ENCODE results near the gene IL6.

DNA sequence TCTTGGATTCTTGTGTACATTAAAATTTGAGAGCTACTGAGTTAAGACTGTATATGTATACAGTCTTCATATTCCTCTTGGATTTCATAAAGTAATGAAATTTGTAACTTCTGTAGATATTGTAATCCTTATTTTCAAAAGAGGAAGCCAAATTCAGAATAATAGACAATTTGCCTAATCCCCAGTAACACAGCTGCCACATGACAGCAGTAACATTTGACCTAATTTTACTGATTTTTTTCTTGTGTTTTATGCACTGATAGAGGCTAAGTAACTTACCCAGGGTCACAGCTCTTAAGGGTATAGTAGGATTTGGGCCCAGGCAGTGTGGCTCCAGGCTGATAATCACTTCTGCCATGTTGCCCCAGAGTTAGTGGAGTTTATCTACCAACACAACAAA is 40.4 kb upstream of the IL6 start:
- TF ChIP-seq JUN (IDR thresholded peaks at IDR 0.05) (no peak), CEBPB (IDR thresholded peaks at IDR 0.05) (no peak), POLR2A (IDR thresholded peaks at IDR 0.05; ENCODE audit: low read length) (no peak), RAD21 (conservative IDR thresholded peaks at IDR 0.05 in 1 of 2, IDR thresholded peaks at IDR 0.05 in 1 of 2) (no peak), SREBF2 (IDR thresholded peaks at IDR 0.05) (no peak), KDM5A (IDR thresholded peaks at IDR 0.05) (no peak), MAZ (IDR thresholded peaks at IDR 0.05; ENCODE audit: borderline replicate concordance, low read depth, low read length) (no peak)
- TF ChIP-seq, protein P1, sequence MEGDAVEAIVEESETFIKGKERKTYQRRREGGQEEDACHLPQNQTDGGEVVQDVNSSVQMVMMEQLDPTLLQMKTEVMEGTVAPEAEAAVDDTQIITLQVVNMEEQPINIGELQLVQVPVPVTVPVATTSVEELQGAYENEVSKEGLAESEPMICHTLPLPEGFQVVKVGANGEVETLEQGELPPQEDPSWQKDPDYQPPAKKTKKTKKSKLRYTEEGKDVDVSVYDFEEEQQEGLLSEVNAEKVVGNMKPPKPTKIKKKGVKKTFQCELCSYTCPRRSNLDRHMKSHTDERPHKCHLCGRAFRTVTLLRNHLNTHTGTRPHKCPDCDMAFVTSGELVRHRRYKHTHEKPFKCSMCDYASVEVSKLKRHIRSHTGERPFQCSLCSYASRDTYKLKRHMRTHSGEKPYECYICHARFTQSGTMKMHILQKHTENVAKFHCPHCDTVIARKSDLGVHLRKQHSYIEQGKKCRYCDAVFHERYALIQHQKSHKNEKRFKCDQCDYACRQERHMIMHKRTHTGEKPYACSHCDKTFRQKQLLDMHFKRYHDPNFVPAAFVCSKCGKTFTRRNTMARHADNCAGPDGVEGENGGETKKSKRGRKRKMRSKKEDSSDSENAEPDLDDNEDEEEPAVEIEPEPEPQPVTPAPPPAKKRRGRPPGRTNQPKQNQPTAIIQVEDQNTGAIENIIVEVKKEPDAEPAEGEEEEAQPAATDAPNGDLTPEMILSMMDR (IDR thresholded peaks at IDR 0.05) = no peak
- TF ChIP-seq, protein P2, sequence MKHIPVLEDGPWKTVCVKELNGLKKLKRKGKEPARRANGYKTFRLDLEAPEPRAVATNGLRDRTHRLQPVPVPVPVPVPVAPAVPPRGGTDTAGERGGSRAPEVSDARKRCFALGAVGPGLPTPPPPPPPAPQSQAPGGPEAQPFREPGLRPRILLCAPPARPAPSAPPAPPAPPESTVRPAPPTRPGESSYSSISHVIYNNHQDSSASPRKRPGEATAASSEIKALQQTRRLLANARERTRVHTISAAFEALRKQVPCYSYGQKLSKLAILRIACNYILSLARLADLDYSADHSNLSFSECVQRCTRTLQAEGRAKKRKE (CRISPR knock-in tag; IDR thresholded peaks at IDR 0.05; ENCODE audit: low read depth) = no peak
- TF ChIP-seq, protein P3, sequence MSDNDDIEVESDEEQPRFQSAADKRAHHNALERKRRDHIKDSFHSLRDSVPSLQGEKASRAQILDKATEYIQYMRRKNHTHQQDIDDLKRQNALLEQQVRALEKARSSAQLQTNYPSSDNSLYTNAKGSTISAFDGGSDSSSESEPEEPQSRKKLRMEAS (IDR thresholded peaks at IDR 0.05) = no peak
- TF ChIP-seq, protein P4, sequence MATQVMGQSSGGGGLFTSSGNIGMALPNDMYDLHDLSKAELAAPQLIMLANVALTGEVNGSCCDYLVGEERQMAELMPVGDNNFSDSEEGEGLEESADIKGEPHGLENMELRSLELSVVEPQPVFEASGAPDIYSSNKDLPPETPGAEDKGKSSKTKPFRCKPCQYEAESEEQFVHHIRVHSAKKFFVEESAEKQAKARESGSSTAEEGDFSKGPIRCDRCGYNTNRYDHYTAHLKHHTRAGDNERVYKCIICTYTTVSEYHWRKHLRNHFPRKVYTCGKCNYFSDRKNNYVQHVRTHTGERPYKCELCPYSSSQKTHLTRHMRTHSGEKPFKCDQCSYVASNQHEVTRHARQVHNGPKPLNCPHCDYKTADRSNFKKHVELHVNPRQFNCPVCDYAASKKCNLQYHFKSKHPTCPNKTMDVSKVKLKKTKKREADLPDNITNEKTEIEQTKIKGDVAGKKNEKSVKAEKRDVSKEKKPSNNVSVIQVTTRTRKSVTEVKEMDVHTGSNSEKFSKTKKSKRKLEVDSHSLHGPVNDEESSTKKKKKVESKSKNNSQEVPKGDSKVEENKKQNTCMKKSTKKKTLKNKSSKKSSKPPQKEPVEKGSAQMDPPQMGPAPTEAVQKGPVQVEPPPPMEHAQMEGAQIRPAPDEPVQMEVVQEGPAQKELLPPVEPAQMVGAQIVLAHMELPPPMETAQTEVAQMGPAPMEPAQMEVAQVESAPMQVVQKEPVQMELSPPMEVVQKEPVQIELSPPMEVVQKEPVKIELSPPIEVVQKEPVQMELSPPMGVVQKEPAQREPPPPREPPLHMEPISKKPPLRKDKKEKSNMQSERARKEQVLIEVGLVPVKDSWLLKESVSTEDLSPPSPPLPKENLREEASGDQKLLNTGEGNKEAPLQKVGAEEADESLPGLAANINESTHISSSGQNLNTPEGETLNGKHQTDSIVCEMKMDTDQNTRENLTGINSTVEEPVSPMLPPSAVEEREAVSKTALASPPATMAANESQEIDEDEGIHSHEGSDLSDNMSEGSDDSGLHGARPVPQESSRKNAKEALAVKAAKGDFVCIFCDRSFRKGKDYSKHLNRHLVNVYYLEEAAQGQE (IDR thresholded peaks at IDR 0.05) = no peak

All from A549 (cell line).